Hematopoietic multipotent progenitor cell treated with erythropoietin and hydrocortisone succinate and interleukin-3 and kit ligand, for 8 days (in vitro differentiated cells): ENCODE results near the gene NRP2.

Experiments used
- DNase-seq: peaks from one replicate; pipeline ENCODE4 v3.0.0-alpha.2; 2015

NRP2 gene

DNA sequence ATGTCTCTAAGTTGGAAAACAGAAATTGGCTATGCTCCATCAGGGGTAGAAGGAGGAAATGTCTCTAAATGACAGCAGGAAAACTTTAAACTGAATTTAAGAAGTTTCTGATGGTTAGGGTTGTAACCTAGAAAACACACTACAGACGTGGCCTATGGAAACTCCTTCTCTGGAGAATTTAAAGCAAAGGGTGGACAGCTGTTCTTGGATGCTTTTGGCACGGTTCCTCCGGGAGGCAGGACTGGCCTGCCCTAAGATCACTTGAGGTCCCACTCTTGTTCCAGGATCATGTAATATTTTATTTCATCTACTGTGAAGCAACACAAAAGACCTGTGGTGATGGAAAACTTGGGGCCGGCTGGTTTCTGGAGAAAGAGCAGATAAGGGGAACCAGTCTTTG lies 77.0 kb downstream of the NRP2 start:
- no peak for DNase-seq

DNA sequence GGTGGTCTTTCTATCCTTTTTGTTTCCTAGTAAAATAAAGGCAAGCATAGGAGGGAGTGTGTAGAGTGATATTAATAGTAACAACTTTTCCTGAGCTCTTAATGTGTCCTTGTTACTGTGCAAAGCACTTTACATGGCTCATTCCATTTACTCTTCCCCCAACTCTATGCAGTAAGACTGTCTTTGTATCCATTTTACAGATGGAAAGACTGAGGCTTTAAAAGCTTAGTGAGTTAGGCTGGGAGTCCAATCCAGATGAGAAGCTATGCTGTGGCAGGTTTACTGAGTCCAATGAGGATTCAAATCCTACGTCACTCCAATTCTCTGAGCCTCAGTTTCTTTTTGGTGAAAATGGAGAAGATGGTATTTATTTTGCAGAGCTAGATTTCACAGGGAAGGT lies 77.4 kb downstream of the NRP2 start:
- no peak for DNase-seq

DNA sequence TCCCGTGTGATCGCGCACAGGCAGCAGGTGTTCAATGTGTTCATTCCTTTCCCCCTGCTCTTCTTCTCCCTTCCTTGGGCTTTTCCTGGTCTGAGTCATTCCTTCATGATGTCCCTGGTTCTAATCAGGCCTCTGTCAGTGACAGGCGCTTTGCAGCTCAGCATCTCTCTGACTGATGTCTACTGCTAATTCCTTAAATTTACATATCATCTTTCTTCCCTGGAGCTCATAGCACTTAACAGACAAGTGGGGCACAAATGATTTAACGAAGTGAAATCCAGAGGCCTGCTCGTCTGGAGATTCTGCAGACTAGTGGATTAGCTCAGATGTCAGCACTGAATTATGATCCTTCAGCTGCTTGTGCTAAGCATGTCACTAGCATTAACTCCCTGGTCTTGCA lies 77.9 kb downstream of the NRP2 start:
- no peak for DNase-seq

DNA sequence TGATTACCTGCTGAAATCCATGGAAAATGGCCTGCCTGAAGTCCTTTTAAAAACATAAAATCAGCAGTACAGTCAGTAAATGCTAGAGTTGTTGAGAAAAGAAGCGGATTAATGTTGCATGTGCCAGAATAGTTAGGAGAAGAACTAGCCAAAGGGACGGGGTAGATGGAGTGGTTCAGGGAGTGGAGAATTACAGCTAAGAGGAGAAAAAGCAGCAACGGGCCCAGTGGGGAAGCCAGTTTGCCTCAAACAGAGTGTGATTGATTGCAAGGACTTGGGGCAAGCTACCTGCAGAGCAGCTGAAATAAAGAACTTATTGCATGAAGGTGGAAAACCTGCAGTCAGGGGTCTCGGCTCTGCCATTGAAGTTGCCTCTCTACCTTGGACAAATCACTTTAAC lies 79.1 kb downstream of the NRP2 start:
- no peak for DNase-seq

DNA sequence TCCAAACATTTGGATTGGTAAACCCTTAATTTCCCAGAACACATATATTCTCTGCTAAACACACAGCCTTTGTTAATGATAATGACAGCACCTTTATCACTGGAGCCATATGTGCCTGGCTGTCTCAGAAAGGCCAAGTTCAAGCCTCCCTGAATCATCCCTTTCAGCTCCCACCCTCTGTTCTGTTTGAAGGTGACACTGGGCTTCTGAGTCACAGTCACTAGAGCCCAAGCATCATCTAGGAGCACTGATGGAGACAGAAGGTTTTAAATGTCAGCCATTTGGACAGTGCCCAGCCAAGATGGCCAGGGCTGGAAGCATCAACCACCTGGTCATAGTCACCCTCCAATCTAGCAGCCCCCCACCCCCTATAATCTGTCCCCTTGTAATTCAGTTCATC lies 80.6 kb downstream of the NRP2 start:
- DNase-seq = peak; percentile 46

DNA sequence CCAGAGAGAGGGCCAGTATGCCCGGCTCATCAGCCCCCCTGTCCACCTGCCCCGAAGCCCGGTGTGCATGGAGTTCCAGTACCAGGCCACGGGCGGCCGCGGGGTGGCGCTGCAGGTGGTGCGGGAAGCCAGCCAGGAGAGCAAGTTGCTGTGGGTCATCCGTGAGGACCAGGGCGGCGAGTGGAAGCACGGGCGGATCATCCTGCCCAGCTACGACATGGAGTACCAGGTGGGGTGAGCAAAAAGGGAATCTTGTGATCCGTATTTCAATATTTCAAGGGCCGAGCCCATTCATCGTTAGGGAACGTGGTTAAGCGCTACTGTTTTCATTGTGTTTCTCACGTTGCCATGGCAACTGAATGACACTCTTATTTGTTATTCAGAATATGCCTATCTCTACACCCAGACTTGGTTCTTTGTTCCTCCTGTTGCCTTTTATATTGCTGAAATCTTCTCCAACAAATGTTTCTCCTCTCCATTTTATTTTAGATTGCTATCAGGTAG lies 81.5 kb downstream of the NRP2 start:
- DNase-seq = peak; percentile 78

DNA sequence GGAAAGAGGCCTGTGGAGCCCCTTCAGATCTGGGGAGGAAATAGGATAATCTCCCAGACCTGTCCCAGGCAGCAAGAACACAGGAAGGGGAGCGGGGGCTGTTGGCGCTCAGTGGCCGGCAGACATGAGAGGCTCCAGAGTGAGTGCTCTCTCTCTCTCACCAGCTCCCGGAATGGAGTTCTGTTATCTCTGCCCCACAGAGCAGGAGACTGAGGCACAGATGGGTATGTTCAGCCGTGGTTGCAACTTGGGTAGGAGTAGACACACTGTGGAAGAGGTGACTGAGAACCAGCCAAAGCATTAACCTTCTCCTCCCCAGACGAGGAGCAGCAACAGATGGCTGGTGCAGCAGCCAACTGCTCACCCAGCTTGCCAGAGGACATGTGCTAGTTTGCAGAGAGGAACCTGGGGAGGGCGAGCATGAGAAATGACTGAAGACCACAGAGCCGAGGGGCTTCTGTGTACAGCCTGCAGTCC lies 82.0 kb downstream of the NRP2 start:
- peak; percentile 64 for DNase-seq

DNA sequence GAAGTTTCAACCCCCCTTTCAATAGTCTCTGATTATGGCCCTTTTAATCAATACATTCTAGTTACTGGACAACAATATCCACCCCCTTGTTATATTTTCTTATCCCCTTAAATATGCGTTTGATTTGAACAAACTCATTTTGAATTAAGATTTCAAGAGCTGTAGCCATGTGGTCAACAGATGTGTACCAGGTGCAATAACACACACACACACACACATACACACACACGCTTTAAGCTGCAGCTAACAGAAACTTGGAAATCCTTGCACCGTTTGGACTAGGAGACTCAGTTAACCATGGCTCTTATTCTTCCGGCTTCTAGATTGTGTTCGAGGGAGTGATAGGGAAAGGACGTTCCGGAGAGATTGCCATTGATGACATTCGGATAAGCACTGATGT lies 82.8 kb downstream of the NRP2 start:
- no peak for DNase-seq

DNA sequence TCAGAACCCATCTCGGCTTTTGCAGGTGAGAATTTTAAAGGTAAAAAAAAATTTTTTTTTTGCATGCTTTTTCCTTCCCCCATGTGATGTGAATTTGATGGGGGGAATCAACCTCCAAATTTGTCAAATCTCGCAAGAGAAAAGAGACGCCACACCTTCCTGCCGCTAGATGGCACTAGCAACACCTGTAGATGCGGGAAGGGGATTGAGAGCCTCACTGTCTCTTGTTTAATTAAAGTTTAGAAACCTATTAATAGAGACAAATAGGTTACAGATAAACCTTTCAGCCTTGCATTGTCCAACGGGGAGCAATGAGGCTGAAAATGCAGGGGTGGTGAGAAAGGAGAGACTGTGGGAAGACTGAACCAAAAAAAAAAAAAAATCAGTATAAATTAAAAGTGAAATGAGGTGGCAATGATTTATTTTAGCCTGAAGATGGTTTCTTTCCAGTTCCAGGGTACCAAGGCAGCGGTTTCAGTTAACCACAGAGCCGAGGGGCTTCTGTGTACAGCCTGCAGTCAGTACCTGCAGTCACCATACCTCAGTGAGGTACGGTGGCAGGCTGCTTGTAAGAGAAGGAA lies 84.6 kb downstream of the NRP2 start:
- DNase-seq = peak; percentile 67

DNA sequence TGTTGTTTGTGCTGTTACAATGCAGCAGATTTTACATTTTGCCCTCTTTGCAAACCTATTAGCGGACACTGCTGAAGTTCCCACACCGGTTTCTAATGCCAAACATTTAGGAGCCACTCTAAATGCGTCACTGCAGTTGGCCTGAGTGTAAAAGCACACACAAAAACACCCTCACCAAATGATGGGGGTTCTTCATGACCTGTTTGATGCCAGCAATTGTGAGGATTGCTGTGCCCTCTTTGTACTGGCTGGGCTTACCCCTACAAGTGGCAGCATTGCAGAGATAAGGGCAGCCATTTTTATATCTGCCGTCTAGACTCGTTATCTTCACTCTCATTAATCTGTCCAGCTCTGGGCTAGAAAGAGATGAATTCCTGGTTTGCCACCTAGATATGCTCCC lies 85.3 kb downstream of the NRP2 start:
- DNase-seq = no peak

DNA sequence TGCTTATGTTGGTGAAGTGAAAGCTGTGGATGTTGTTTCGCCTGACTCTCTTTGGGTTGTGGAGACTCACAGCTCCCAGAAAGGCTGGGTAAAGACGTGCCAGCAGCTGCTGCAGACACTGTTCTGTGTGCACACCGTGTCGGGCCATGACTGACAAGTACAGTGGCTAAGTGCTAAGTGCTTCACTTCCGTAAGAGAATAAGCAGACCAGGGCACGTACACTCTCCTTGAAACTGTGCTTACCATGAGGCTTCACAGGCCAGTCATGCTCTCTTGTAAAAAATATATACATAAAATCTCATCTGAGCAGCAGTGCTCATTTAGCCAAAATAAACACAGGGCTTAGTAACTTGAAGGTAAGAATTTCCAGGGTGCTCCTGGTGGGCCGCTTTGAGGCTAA lies 86.0 kb downstream of the NRP2 start:
- no peak for DNase-seq

DNA sequence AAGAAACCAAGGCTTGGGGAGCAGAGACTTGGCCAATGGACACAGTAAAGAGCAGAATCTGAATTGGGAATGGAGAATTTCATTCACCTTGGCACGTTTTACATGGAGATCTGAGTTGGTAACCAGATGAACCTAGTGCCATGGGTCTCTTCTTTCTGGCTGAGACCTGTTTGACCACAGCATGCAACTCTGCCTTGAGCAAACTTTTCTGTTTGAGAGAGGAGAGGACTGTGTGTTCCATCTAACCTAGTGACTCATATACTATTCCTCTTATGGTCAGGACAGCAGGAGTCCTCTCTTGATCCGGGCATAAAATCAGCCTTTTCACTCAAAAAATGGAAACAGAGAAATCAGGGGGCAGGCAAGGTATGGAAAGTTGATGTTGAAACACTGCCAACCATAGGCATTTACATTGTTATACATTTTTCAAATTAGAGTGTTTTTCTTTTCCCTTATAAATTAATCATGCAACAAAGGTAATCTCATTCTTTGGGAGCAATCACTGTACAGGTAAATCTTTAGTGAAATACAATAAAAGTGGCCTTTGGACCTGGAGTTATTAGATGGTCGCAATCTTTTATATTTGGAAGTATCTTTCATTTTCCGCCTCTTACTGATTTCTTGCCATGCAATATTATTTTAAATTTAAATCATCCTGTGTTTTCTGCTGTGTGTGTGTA lies 86.7 kb downstream of the NRP2 start:
- DNase-seq = no peak

DNA sequence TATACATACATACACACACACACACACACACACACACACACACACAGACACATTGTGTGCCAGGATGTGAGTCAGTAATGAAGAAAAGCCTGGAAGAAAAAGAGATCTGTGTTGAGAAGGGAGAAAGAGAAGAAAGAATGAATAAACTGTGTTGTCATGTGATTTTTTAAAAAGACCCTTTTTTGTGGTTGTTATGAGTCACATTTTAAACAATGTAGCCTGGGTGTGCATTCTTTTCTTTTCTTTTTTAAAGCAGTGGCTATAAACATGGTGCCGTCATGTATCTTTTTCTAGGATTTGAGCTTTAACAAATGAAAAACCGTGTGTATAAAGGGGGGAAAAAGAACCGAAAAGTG lies 87.2 kb downstream of the NRP2 start:
- DNase-seq = no peak

DNA sequence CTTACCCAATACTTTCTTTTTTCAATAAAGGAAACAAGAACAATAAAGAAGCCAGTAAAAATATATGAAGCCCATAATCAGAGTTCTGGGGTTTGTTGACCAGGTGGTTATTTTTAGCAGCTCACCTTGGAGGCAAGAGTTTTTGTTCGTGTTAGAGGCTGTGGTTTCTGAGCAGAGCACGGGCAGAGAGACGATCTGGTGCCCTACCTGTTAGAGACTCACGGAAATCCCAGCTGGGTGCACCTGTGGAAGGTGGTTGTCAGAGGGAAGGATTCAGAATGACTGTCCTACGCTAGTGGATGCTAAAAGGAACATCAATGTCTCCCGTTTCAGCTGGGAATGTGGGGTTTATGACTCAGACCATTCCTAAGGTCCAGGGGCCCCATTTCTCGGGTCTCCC lies 87.6 kb downstream of the NRP2 start:
- DNase-seq = no peak

DNA sequence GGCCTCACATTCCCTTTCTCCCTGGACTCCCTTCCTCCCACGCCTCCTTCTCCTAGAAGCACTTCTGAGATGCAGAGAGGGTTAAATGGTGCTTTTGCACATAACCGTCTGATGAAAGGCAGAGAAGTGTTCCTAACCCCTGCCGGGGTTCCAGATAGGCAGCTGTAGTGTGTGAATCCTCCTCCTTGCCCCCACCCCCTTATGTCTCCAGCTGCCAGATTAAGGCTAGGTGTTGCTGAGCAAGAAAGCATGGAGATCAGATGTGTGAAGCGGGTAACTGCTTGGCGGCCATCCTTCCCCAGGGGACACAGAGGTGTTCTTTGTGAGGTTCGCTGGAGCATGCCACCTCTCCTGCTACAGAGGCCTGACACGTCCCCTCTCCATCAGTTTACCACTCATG lies 88.3 kb downstream of the NRP2 start:
- no peak for DNase-seq

DNA sequence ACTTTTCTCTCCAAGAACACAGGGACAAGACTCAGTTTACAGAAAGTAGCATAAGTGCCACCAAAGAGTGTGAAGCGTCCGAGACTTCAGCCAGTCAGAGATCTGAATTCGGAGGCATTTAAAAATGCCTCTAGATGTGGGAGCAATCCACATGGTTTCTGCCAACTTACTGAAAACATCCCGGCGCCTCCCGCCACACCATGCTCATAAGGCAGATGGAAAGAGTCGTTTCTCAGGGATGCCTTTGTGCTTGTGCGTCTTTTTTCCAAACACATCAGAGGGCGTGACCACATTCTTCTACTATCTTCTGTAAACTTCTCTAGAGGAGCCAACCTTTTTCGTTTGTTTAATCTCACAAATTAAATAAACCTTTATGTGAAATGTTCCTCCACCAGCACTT lies 88.7 kb downstream of the NRP2 start:
- DNase-seq = no peak

DNA sequence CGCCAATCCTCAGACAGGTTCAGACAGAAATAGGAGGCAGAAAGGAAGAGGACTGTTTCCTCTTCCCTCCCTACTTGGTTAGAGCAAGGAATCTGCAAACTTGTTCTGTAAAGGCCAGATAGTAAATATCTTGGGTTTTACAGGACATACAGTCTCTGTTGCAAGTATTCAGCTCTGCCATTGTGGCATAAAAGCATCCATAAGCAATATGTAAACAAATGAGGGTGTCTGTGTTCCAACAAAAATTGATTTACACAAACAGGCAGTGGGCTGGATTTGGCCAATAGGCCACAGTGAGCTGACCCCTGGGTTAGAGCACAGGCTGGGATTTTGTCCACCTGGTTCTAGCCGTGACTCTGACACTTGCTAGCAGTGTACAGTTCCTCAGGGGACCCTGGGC lies 89.4 kb downstream of the NRP2 start:
- no peak for DNase-seq

DNA sequence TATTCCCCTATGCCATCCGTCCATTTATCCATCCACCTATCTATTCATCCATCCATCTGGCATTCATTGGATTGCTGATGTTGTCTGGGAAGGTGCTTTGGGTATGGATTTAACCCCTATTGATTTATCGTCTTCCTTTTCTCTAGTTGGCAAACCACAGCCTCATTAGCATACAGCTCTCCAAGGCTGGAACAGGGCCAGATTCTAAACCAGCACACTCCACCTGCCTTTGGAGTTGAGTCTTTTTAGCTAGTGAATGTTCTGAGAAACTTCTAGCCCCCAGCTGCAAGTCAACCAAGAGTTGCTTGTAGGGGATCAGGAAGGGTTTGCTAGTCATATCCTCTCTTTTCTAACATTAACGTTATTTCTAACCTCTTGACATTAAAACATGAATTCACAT lies 90.7 kb downstream of the NRP2 start:
- DNase-seq = peak; percentile 6

DNA sequence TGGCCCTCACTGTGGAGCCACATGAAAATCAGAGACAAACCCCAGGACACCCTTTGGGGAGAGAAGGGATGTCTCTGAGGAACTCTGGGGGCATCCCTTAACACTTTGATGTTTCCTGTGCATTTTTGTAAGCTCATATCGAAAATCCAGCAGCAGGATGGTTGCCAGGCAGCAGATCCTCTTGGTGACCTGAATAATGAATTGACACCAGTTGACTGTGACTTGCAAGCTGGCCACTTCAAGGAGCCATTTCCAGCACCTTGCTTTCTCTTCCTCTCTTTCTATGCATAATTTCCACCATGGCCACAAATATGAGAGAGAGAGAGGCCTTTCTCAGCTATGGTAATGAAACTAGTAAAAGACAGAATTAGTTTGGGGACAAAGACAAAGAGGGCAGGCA lies 91.7 kb downstream of the NRP2 start:
- DNase-seq = no peak

DNA sequence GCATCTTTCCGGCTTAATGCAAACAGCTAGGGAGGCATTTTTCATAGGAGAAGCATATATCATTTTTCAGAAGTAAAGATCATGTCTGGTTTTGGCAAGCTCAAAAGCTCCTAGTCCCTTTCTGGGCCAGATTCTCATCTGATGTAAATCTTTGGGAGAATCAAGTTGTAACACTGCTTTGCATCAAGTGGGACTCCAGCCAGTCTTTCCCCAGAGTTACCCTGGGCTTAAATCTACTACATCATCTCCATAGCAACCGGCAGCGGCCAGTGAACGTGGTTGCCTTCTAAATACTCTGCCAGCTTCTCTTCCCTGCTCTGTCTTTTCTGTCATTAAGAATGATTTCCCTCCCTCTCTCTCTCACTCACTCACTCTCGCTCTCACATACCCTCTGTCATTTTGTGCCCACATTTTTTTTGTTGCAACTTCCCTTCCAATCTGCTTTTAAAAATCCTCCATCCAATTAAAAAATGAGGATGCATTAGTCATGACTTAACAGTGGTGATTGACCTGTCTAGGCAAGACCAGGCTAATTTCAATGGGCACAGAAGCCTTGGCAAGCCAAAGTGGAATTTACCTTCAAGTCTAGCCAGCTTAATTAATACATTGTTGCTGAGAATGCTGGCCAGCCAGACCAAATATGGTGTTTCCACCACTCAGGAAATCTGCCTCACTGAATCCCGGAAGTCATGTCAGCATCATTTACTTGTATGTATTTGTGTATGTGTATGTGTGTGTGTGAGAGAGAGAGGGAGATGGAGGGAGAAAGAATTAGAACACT lies 93.0 kb downstream of the NRP2 start:
- no peak for DNase-seq

DNA sequence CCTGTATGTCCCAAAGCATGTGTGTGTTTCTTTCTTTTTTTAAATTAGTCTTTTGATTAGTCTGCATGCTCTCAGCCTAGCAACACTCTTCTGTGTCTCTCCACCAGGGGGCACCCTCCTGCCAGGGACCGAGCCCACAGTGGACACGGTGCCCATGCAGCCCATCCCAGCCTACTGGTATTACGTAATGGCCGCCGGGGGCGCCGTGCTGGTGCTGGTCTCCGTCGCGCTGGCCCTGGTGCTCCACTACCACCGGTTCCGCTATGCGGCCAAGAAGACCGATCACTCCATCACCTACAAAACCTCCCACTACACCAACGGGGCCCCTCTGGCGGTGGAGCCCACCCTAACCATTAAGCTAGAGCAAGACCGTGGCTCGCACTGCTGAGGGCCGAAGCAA lies 93.8 kb downstream of the NRP2 start:
- peak; percentile 73 for DNase-seq

DNA sequence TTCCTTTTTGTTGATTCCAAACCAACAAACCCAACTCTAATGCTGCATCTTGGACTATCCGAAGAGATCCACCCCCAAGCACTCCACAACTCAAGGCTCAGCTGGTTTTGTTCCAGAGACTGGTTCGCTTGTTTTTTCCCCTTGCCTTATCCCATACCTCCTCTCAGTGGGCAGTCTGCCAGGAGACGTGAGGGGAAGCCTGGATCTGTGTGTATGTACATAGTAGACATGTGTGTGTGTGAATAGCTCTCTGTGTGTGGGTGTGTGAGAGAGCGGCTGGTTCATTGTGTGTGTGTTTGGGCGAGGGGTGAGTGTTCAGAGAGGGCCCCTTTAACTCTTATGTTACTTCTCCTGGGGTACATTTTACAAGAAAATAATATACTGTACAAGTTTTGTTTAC lies 94.4 kb downstream of the NRP2 start:
- DNase-seq = no peak

DNA sequence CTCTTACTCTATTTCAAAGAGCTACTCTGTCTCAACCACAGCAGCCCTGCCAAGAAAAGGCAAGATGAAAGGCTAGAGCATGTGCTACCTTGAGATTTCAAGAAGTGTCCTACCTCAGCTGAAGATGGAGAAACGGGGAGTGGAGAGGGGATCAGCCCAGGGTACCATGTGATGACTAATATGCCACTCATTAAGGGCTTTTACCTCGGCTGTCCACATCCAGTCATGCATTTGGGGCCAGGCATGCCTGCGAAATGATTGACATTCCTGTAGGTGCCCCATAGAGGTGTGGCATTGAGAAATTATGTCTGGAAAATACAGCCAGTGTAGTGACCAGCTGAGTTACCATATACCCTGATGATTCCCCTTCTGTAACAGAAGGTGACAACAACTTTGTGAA lies 96.1 kb downstream of the NRP2 start:
- no peak for DNase-seq

DNA sequence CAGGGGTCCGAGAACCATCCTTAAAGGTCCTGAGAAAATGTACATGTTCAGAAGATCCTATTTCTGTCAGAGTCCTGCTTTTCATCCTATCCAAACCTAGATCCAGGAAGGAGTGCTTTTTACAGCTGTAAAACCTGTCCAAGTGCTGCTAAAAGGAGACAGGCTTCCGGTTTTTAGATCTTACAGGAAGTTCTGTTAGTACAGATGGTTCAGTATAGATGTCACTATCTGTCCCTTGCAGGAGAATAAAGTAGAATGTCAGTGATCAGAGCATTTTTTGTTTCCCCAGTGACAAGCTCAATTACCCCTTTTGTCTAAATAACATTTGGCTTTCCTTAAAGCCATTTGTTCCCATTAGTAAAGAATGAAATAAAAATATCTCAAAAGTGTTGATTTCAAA lies 98.3 kb downstream of the NRP2 start:
- DNase-seq = peak; percentile 82
